GM19468 (cell line): ENCODE data around the gene CSNK1G3.

Source experiments
- ATAC-seq: cut with Tn5 transposase; IDR thresholded peaks from one replicate; pipeline ENCODE4 v1.9.1; 2021; ENCODE audit warnings: mild to moderate bottlenecking, moderate library complexity, moderate number of reproducible peaks; ENCODE audit not compliant: unreplicated experiment; ENCODE audit errors: extremely low read depth

CSNK1G3 gene

DNA sequence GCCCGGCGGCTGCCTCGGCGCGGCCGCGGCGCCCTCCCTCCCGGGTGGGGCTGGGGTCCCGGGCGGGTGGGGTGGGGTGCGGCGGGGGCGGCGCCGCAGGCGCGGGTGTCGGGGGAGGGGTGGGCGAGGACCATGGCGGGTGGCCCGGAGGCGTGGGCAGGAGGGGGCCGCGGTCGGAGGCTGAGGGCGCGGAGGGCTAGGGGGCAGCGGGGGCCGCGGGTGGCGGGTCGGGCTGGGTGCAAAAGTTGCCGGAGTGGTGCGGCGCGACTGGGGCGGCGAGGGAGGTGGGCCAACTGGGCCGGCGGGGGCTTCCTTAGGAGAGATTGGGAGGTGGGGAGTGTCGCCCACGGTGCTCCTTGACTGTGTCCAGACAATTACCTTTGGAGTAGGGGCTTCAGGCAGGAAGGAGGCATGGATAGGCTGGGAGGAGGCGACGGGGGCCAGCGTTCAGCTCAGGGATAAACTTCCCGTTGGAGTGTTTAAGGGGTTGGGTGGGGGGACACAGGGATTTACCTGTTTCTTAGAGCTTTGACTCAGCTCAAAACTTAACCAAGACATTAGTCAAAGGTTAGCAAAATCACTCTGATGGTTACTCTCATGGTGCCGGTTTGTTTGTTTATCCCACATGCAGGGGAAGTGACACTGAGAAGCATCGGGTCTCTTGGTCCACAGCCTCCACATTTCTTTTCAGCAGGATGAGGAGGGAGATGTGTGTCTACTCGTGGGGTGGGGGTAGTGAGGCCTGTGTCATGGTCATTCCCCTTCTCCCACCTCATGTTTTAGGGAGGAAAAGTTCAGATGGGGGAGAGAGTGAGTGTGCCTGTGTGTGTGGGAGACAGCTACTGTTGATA is 859 bp downstream of the CSNK1G3 start:
- ATAC-seq: no peak

DNA sequence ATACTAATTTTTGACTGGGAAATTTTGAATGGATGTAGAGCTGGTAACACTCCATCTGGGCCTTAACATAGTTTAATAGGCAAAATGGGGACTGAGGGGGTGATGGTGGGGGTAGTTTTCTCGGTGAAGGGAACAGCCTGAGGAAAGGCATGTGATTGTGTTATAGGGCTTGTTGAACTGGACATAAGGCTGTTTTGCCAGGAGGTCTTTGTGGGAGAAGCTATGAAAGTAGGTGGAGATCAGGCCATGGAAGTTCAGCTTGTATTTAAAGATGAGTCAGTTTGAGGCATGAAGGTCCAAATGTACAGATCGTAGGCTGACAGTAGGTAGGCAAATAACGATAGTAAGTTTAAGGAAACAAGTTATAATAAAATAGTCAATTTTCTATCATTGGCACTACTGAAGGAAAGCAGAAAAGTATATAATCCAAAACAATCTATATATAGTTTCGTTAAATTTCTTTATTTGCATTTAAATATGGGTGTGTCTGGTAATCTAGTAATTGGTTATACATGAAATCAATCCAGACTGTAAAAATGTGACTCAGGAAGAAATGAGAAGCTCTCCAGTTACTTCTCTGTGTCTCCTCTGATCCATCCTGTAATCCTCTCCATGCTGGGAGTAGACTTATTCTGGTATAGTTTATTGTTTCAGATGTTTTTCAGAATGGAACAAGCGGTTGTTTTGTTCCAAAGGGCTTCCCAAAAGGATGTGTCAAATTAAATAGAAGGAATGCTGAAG is 2.8 kb downstream of the CSNK1G3 start:
- no peak for ATAC-seq

DNA sequence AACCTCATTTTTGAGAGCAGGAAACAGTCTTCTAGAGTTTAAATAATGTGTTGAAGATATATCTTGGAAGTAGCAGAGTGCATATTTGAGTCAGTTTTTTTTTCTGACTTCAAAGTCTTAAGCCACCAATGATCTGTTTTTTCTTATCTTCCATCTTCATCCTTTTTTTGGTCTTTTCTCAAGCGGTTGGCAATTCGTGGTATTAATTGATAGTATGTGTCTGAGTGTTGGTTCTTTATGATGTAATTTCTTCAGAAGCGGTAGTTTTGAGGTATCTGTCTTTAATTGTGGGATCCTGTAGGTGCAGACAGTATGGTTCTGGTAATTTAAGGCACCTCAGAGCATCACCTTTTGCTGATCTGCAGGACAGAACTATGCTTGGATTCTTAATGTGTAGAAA is 3.9 kb downstream of the CSNK1G3 start:
- ATAC-seq: no peak

DNA sequence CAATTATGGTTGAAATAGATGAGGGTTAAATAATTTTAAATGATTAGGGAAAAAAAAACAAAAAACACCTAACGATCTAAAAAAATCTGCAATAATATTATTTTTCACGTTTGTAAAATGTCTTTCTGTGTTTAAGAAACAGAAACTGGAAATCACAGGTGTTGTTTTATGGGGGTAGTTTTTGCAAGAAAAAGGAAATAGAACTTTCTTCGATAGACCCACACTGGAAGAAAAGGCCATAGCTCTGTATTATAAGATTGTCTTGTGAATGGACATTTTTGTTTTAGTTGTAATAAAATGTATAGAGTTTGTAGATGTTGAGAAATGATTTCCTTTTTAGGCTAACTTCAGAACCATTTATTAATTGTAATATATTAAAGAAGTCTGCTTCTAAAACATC is 5.5 kb downstream of the CSNK1G3 start:
- ATAC-seq: peak; percentile 27

DNA sequence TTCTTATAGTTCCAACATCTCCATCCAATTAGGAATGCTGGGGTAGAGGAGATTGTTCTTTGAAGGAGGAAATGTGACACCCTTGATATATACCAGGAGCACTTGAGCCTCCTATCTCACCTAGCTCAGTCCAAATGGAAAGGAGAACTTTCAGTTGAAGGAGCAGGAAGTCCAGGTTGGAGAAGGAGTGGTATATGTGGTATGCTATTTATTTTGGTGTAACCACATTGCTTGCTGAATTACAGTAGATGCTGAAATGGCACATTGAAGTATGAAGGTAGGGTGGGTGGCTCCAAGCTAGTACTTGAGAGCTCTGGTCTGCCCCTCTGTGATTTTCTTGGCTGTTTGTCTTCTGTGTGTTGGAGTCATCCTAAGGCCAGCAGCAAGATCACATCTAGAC is 6.1 kb downstream of the CSNK1G3 start:
- ATAC-seq: no peak

DNA sequence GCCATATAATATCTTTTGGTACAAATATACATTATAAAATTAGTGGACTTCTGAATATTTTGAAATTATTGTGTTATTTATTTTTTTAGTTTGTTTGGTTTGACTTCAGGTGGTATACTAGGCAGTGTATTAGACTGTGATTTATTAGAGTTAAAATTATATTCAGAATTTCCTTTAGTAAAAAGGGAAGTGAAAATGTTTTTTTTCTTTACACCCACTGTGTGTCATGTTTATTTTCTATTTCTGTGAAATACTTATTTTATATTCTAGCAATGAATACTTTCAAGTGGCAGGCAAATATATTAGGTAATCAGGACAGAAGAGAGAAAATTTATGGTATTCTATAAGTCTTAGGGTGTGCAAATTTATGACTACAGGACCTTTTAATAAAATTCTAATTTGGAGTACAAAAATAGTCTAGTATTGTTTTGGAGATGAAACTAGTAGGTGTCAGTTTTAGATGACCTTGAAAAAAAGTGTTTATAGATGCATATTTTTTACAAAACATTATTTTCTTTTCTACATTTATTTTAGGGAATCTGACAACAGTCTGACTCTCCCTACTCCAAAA is 8.8 kb downstream of the CSNK1G3 start:
- ATAC-seq: peak; percentile 44

DNA sequence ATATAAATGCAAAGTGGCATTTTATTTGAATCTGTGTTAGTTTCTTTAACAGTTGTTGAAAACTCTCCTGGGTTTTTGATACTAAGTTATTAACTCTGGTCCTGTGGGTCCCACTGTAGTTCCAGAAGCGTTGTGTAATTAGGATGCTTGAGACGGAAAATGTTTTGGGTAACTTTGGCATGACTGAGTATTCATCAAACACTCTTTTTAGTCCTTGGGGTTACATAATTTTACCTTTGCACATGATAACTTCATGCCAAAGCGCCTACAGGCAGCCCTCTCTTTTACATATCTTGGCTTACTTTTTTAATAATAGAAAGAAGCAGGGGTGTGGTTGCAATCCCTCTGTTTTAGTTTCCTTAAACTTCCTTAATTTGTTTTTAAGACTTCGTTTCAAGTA is 12.2 kb downstream of the CSNK1G3 start:
- no peak for ATAC-seq

DNA sequence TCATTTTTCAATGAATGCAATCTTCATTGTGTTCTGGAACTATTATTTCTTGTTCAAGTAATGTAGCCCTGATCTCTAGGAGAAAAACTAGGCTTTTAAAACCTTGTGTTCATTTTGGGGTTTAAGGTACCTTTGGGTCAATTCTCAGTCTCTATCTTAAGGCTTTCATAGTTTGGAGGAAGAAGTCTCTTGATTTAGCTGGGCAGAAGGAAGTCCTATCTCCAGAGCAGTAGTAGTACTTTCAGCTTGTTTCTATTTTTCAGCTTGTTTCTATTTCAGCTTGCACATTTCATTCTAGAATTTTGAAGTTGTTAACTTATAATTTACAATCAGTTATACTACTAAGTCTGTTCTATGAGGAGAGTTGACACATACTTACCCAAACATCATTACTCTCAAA is 15.2 kb downstream of the CSNK1G3 start:
- no peak for ATAC-seq

DNA sequence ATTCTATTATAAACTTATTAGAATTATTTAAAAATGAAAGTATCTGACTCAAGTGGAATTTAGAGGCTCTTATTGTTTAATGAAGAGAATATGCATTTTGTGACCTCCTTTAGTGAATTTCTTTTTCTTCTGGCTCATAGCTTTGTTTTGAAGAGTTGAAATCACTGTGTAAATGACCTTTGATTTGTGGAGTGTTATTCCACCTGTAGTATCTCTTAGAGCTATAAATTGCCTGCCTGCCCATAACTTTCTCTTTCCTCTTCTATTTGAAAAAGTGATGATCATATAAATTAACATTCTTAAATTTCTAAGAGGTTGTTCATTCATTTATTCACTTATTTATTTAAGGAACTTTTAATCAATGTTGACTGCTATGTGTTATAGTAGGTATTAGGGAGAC is 16.1 kb downstream of the CSNK1G3 start:
- no peak for ATAC-seq

DNA sequence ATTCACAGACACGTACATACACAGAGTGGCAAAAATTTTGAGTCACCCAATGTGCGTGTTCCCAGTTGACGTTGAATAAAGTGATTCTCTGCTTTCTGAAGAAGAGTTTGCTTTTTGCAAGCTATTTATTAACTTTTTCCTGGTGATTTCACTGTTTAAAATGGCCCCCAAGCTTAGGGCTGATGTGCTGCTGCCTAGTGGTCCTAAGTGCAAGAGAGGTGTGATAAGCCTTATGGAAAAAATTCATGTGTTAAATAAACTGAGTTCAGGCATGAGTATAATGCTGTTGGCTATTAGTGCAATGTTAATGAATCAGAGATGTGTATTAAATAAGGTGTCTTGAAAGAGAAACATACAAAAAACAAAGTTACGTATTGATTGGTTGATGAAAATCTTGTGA is 16.9 kb downstream of the CSNK1G3 start:
- ATAC-seq: no peak

DNA sequence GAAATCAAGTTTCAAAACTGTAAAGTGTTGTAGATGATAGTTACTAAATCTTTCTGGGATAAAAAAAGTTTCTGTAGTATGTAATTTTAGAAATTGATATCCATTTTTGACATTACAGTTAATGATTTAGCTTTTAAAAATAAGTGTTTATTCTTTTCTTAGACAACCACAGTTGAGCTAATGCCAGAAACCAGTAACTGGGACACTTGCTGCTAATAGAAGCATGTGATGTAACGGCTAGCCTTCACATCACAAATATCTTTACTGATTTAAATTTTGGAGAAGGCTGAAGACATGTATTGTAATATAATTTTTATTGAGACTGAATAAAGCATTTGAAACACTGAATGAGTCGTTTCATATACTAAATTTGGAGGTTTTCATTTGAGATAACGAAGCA is 18.8 kb downstream of the CSNK1G3 start:
- no peak for ATAC-seq

DNA sequence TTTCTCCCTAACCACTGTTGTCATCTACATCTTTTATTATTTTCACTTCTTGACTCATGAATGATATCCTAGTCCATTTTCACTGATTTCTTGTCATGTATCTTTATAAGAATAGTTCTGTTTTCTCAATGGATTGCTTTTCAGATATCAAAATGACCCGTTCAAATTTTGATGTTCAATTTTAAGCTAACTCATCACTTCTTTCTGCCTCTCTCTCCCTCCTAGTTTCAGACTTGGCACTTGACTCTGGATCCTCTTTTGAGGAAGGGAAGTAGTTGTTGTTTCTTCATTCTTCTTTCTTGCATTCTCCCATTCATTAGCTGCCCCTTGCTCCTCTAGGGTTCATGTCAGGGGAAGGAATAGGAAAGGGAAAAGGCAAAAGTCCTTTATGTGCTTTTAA is 23.7 kb downstream of the CSNK1G3 start:
- ATAC-seq: no peak

DNA sequence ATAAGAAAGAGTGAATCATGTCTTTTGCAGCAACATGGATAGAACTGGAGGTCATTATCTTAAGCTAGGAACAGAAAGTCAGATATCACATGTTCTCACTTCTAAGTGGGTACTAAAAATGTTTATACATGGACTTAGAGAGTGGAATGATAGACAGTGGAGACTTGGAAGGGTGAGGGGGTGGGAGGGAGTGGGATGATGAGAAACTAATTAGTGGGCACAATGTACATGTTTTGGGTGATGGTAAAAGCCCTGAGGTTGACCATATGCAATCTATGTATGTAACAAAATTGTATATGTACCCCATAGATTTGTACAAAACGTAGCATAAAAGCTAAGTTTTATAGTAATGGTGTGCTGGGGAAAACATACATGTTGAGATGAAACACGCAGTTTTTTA is 25.3 kb downstream of the CSNK1G3 start:
- no peak for ATAC-seq

DNA sequence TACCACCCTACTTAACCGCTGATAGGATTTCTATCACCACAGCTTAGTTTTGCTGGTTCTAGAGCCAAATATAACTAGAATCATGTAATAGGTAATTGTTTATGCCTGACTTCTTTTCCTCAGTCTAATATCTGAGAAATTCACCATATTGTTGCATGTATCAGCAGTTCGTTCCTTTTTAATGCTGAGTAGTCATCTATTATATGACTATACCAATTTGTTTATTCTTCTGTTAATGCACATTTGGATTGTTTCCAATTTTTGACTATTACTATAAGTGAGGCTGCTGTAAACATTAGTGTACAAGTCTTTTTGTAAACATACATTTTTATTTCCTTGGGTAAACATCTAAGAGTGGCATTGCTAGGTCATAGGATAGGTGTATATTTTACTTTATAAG is 25.9 kb downstream of the CSNK1G3 start:
- no peak for ATAC-seq

DNA sequence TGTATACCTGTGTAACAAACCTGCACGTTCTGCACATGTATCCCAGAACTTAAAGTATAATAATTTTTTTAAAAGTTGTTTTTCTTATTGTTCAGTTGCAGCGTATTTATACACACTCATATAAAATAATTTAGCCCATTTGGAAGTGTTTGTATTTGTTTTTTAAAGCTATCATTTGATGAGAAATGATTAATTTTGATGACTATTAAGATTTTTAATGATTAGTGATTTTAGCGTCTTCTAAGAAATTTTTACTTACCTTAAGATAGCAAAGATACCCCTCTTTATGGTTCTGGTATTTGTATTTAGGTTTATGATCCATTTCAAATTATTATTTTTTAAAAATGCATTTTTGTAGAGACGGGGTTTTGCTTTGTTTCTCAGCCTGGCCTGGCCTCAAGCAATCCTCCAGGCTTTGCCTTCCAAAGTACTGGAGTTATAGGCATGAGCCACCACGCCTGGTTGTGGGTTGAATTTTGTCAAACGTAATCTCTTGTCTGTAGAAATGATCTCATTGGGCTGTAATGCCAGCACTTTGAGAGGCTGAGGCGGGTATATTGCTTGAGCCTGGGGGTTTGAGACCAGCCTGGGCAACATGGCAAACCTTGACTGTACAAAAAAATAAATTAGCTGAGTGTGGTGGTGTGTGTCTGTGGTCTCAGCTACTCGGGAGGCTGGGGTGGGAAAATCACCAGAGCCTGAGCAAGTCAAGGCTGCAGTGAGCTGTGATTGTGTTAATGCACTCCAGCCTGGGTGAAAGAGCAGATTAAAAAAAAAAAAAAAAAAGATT is 26.9 kb downstream of the CSNK1G3 start:
- ATAC-seq: no peak

DNA sequence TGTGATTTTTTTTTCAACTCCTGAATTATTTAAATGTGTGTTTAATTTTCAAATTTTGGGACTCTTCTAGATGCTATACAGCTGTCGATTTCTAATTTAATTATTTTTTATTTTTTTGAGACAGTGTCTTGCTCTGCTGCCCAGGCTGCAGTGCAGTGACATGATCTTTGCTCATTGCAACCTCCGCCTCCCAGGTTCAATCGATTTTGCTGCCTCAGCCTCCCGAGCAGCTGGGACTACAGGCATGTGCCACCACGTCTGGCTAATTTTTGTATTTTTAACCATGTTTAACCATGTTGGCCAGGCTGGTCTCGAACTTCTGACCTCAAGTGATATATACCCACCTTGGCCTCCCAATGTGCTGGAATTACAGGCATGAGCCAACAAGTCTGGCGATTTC is 28.6 kb downstream of the CSNK1G3 start:
- ATAC-seq: no peak

DNA sequence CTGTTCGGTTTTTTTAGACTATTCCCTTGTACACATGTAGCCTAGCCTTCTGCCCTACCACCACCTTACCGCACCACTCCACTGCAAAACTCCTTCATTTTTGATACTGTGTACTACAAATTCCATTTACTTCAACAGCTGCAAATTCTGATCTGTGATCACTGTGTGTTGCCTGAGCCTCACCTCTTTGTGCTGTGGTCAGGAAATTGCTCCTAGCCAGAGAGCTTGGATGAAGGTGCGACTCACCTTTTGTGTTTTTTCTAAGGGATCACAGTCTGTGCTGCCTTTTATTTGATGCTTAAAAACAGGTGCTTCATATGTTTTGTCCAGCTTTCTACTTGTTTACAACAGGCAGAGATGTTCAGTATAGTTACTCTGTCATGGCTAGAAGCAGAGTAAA is 31.5 kb downstream of the CSNK1G3 start:
- no peak for ATAC-seq

DNA sequence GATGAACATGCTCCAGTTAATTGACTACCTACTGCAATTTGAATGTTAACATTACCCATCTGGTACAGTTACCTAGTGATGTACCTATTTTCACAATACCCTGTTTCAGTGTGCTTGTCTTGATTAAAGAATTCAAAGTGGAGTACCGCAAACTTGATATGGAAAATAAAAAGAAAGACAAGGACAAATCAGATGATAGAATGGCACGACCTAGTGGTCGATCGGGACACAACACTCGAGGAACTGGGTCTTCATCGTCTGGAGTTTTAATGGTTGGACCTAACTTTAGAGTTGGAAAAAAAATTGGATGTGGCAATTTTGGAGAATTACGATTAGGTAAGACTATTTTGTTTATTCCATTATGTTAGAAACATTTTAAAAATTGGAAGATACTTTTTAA is 33.5 kb downstream of the CSNK1G3 start:
- ATAC-seq: no peak

DNA sequence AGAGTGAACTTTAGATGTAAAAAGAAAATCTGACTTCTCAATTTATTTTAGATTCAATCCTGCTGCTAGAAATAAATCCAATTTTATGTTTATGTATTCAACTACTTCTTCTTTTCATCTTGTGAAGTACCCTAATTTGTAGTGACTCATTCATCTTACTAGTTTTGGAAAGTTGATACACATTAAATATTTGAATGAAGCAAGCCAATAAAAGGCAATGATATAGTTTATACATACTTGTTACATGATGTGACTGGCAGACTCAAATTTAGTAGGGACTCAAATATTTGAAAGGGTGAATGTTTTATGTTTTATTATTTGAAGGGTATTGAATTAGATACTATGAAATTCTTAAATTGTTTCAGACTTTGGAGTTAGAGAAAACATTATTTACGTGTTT is 34.7 kb downstream of the CSNK1G3 start:
- no peak for ATAC-seq

DNA sequence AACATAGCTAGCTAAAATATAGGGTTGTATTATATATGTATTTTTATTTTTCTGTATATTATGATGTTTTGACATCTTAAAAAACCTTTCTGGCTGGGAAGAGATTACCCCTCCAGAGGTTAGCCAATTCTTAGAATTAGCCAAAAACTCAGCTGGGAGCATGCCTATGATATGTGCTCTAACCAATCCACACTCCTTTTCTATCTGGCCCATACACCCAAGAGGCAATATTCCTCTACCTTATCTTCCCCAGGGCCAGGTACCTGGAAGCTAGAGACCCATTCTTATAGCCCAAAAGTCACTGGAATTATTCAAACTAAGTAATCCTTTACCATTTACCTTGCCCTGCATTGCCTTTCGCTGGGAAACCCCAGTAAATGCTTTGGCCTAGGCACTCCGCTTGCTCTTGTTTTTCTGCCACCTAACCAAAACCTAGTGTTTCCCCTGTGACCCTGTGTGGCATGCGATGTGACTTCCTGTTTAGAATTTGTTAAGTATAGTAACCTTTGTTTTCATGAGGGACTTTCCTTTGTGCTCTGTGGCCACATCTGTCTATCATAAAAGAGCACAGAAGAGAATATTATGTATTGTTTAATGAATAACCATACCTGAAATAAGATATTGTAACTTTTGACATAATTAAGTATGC is 37.4 kb downstream of the CSNK1G3 start:
- peak; percentile 99 for ATAC-seq
